A673 (cell line): ENCODE results near the gene ELAVL1. TPM values are rescaled to one million over a fixed set of nuclear protein-coding genes. Genes with fewer than 3 reads are reported as not detected.

Source experiments
- BruUV-seq: library from RNA; stranded (reverse); fragments of 400-500 nt; replicated peaks from 2 replicates; lab custom pipeline; 2021; lab: Mats Ljungman, UMichigan
- CTCF ChIA-PET: fragments of 300-600 bp; sonication (Branson Sonifier 250); formaldehyde crosslinking; loops from one replicate; lab custom pipeline; 2022; ENCODE audit warnings: antibody characterized with exemption; lab: Charles Lee
- POLR2A ChIA-PET: fragments of 300-600 bp; sonication (Branson Sonifier 250); formaldehyde crosslinking; loops from one replicate; lab custom pipeline; 2022; ENCODE audit warnings: antibody characterized with exemption; ENCODE audit not compliant: low non-redundant PET; lab: Charles Lee
- DNase-seq: peaks from one replicate; pipeline ENCODE4 v3.0.0-alpha.2; 2015; ENCODE audit warnings: low spot score
- H3K27ac ChIP-seq: fragments of 200-600 bp; sonication (generic); 2 replicates; pipeline ENCODE4 v1.5.1; 2016; ENCODE audit warnings: mixed run types, low read depth, mild to moderate bottlenecking, mixed read lengths, antibody characterized with exemption, low read length; ENCODE audit not compliant: poor library complexity, severe bottlenecking
- H3K27me3 ChIP-seq: fragments of 200-600 bp; sonication (generic); replicated peaks from 2 replicates; pipeline ENCODE4 v1.6.1; 2017; ENCODE audit warnings: mixed run types, low read depth, mild to moderate bottlenecking, mixed read lengths, antibody characterized with exemption, low read length; ENCODE audit not compliant: insufficient read depth, poor library complexity
- H3K36me3 ChIP-seq: fragments of 200-600 bp; sonication (generic); 2 replicates; pipeline ENCODE4 v1.6.1; 2016; ENCODE audit warnings: mixed run types, mild to moderate bottlenecking, mixed read lengths, antibody characterized with exemption, low read length; ENCODE audit not compliant: insufficient read depth, poor library complexity, severe bottlenecking
- H3K4me1 ChIP-seq: fragments of 200-600 bp; sonication (generic); 2 replicates; pipeline ENCODE4 v1.6.1; 2017; ENCODE audit warnings: mixed run types, mild to moderate bottlenecking, mixed read lengths, antibody characterized with exemption, low read length; ENCODE audit not compliant: insufficient read depth, poor library complexity, severe bottlenecking
- H3K4me3 ChIP-seq: fragments of 200-600 bp; sonication (generic); 2 replicates; pipeline ENCODE4 v1.5.1; 2016; ENCODE audit warnings: low read depth, mixed run types, mild to moderate bottlenecking, mixed read lengths, low read length; ENCODE audit not compliant: poor library complexity, severe bottlenecking
- H3K9me3 ChIP-seq: fragments of 200-600 bp; sonication (generic); 2 replicates; pipeline ENCODE4 v1.6.1; 2016; ENCODE audit warnings: mixed run types, low read depth, mild to moderate bottlenecking, mixed read lengths, antibody characterized with exemption, low read length; ENCODE audit not compliant: poor library complexity, severe bottlenecking
- EZH2 ChIP-seq: fragments of 200-600 bp; sonication (generic); IDR thresholded peaks from 2 replicates; pipeline ENCODE4 v1.6.1; 2017; ENCODE audit warnings: borderline replicate concordance, low read depth, mild to moderate bottlenecking, mixed read lengths, antibody characterized with exemption, low read length; ENCODE audit not compliant: poor library complexity, severe bottlenecking
- intact Hi-C: fragments of 100-400 bp; cut with micrococcal nuclease; formaldehyde crosslinking; loops from one replicate; pipeline ENCODE4 v1.10.0; 2022; ENCODE audit not compliant: unreplicated experiment
- total RNA-seq: library from RNA; stranded (reverse); gene quantifications from 2 replicates; pipeline ENCODE4 v1.2.3, GENCODE V29; 2021
- TF ChIP-seq, protein P1 (sequence below): fragments of 300-800, 200-600 bp; sonication (generic); conservative IDR thresholded peaks from 2 replicates; pipeline ENCODE4 v1.5.1; 2017; ENCODE audit warnings: low read depth, mild to moderate bottlenecking, antibody characterized with exemption, low read length, moderate library complexity, mixed read lengths

ELAVL1 gene
- total RNA-seq, 1 experiment from 2014 or later, result 171 TPM

DNA sequence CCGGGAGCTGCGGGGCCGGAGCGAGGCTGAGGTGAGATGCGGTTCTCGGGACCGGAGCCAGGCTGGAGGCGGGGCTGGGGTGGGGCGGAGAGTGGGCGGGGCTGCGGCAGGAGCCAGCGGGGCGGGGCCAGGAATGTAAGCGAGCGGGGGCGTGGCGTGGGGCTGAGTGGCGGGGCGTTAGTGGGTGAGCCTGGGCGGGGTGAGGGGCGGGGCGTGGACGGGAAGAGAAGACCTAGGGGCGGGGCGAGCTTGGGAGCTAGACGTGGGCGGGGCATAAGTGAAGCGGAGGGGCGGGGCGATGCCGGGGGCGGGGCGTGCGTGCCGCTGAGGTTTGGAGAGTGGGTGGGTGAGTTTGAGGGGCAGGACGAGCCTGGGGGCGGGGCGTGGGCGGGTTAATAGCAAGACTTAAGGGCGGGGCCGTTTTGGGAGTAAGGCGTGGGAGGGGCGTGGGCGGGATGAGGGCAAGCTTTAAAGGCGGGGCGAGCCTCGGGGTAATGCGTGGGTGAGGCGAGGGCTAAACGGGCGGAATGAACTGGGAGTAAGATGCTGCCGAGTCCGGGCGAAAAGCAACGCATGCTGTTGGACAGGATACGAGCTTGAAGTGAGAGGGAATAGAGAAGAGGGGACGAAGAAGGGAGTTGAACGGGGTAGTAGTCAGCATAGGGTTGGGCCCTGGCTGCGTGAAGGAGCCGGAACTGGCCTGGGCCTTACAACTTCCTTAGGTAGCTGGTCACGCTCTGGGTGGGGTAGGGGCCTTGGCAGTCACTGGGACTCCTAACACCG is 84.7 kb downstream of the ELAVL1 start:
- peak overlapping the region; percentile 72 for H3K27ac ChIP-seq
- intact Hi-C loops, result loop anchor here (5.0 kb wide), 1 partner anchor 48 kb away; the partner anchor contains the start of gene PRR36
- H3K4me3 ChIP-seq, result peak overlapping the region; percentile 71
- TF ChIP-seq, protein P1, sequence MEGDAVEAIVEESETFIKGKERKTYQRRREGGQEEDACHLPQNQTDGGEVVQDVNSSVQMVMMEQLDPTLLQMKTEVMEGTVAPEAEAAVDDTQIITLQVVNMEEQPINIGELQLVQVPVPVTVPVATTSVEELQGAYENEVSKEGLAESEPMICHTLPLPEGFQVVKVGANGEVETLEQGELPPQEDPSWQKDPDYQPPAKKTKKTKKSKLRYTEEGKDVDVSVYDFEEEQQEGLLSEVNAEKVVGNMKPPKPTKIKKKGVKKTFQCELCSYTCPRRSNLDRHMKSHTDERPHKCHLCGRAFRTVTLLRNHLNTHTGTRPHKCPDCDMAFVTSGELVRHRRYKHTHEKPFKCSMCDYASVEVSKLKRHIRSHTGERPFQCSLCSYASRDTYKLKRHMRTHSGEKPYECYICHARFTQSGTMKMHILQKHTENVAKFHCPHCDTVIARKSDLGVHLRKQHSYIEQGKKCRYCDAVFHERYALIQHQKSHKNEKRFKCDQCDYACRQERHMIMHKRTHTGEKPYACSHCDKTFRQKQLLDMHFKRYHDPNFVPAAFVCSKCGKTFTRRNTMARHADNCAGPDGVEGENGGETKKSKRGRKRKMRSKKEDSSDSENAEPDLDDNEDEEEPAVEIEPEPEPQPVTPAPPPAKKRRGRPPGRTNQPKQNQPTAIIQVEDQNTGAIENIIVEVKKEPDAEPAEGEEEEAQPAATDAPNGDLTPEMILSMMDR, result no peak
- TF ChIP-seq EZH2, result no peak
- ChIA-PET CTCF (interaction anchor here (0.6 to 2.5 kb wide), 10 partner anchors 8 to 659 kb away, joined by 3 to 12 read pairs (median 4); partner anchors contain the start of genes MAP2K7 and TIMM44), POLR2A (interaction anchor here (0.5 to 0.8 kb wide), 7 partner anchors 23 to 1898 kb away, joined by 4 to 11 read pairs (median 8); partner anchors contain the start of genes FBXL12 and TIMM44)
- peaks cover 57% of the 10 kb centered on the region for H3K4me1 ChIP-seq
- peaks cover 12% of the 10 kb centered on the region for H3K27me3 ChIP-seq
- DNase-seq, result peak; percentile 98
- peaks cover 15% of the 10 kb centered on the region for H3K36me3 ChIP-seq
- no peaks in the 10 kb centered on the region for H3K9me3 ChIP-seq
- no TSS peak for BruUV-seq

DNA sequence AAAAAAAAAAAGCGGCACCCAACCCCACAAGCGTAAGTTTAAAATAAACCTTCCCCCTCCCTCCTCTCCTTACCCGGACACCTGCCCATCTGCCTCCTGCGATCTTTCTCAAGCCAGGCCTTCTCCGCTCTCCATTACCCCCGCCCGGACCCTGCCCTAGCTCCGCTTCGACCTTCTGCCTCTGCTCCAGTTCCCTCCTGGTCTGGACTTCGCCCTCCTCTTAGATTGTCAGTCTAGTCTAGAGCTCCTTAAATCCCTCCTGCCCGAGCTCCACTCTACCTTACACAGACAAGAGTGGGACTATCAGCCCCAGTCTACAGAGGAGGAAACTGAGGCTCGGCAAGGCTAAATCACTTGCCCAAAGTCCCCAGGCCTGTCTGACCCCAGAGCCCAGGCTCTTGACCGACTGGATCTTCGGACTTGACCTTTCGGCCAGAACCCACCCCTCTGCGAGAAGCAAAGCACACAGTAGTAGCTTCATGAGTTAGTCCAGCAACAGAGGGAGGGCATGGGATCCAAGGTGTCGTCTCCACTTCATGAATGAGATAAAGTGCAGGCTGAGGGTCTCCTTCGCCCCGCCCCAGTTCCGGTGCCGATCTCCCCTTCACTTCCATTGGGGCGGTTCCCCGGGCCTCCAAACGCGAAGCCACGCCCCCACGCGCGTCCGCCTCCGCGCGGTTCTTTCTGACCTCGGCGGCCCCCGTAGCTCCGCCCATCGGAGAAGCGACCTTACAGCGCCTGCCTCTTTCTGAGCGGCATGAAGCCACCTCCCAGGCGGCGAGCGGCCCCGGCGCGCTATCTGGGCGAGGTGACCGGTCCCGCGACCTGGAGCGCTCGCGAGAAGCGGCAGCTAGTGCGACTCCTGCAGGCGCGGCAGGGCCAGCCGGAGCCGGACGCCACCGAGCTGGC is 85.6 kb downstream of the ELAVL1 start, which contains the start of gene SNAPC2:
SNAPC2 (plus strand) TSS at position 729 of the 909 bp plus-strand sequence; CDS start at position 758, 29 bp downstream.
- peak; percentile 97 for DNase-seq
- Histone ChIP-seq H3K4me3 (peak within 1 kb of the TSS; percentile 71), H3K36me3 (peaks cover 15% of the 10 kb centered on the region), H3K4me1 (peaks cover 55% of the 10 kb centered on the region), H3K27me3 (peaks cover 12% of the 10 kb centered on the region), H3K27ac (peak within 1 kb of the TSS; percentile 72), H3K9me3 (no peaks in the 10 kb centered on the region)
- POLR2A ChIA-PET, result interaction anchor here (0.5 to 0.8 kb wide), 7 partner anchors 23 to 1899 kb away, joined by 4 to 11 read pairs (median 8); partner anchors contain the start of genes FBXL12 and TIMM44
- no peak for TF ChIP-seq EZH2
- TF ChIP-seq, protein P1, result no peak
- intact Hi-C loops, result loop anchor here (5.0 kb wide), 1 partner anchor 48 kb away; the partner anchor contains the start of gene PRR36
- BruUV-seq, result TSS peak; percentile 30
- CTCF ChIA-PET, result interaction anchor here (0.6 to 2.5 kb wide), 8 partner anchors 9 to 660 kb away, joined by 3 to 12 read pairs (median 4); partner anchors contain the start of genes MAP2K7 and TIMM44
